Adrenal gland (tissue), 12 donors: ENCODE measurements around the gene SPRR4. TPM values are rescaled to one million over a fixed set of nuclear protein-coding genes. Genes with fewer than 3 reads are reported as not detected.

Experiments used
- DNase-seq, 7 donors: peaks; one replicate each; pipeline ENCODE4 v3.0.0-alpha.2; 2019 to 2020
- H3K27ac ChIP-seq, 5 donors: fragments of 200-600 bp; sonication (generic) in 4 of 5; 1 replicate in 3 of 5; 2 replicates in 2 of 5; pipeline versions ENCODE4 v1.5.1 to v1.8.0; 2016 to 2020; ENCODE audit warnings: mild to moderate bottlenecking in 1 of 5
- H3K27me3 ChIP-seq: fragments of 200-600 bp; 2 replicates; pipeline ENCODE4 v1.8.0; 2021
- H3K36me3 ChIP-seq, 2 donors: fragments of 200-600 bp; replicated peaks in 1 of 2; 1 replicate in 1 of 2; 2 replicates in 1 of 2; pipeline versions ENCODE4 v1.5.1 to v1.8.0; 2018 to 2022
- H3K4me1 ChIP-seq, 2 donors: fragments of 200-600 bp; replicated peaks in 1 of 2; 1 replicate in 1 of 2; 2 replicates in 1 of 2; pipeline versions ENCODE4 v1.5.1 to v1.8.0; 2018 to 2021
- H3K4me3 ChIP-seq, 4 donors: fragments of 200-600 bp; sonication (generic) in 3 of 4; one replicate each; pipeline ENCODE4 v1.5.1; 2016 to 2018
- H3K9me3 ChIP-seq, 3 donors: fragments of 200-600 bp; sonication (generic) in 1 of 3; replicated peaks in 1 of 3; 1 replicate in 2 of 3; 2 replicates in 1 of 3; pipeline versions ENCODE4 v1.5.1 to v1.8.0; 2016 to 2021
- CTCF ChIP-seq, 6 experiments: fragments of 450-650 bp in 4 of 6; fragments of 200-600 bp in 2 of 6; sonication (generic) in 1 of 6; IDR thresholded peaks; 1 replicate in 5 of 6; 2 replicates in 1 of 6; pipeline versions ENCODE4 v1.5.1 to v1.8.0; 2016 to 2021; ENCODE audit warnings: antibody characterized with exemption in 6 of 6, mild to moderate bottlenecking in 2 of 6, moderate library complexity in 1 of 6
- POLR2A ChIP-seq, 2 donors: fragments of 450-650 bp; IDR thresholded peaks; one replicate each; pipeline ENCODE4 v1.6.1; 2017; ENCODE audit warnings: antibody characterized with exemption in 2 of 2, mild to moderate bottlenecking in 2 of 2, moderate library complexity in 1 of 2
- WGBS, 4 donors: extraction: QIAGEN DNeasy Blood & Tissue Kit in 2 of 4; methylation state at CpG; one replicate each; pipeline versions ENCODE4 v1.1.5 to v1.1.7; 2013 to 2017; 5-methylcytosine and 5-hydroxymethylcytosine counted together
- intact Hi-C, 2 donors: fragments of 100-400 bp; cut with DNase I; formaldehyde crosslinking; loops; one replicate each; pipeline versions ENCODE4 v1.14.1 to v1.15.0; 2022 to 2023
- polyA plus RNA-seq, 3 donors: library from polyadenylated mRNA; stranded (reverse); fragments of 200-250 nt in 2 of 3; fragments of 350-450 nt in 1 of 3; fragmentation: Illumina TruSeq in 1 of 3; extraction: RNeasy Lipid Tissue Mini Kit (QIAGEN cat#74804) in 1 of 3; gene quantifications; one replicate each; pipeline ENCODE4 v1.2.3, GENCODE V29; 2013 to 2014
- total RNA-seq, 9 donors: library from RNA; depleted of rRNA in 4 of 9; stranded (reverse); fragments of >200 nt in 4 of 9; fragments of 120-200 nt in 1 of 9; fragmentation: NEBNext Ultra II Directional in 1 of 9; extraction: Animal tissue kit (Norgen Biotek cat#: 25700) in 1 of 9; gene quantifications; one replicate each; pipeline versions ENCODE4 v1.1.0 to v1.2.4, GENCODE V29; 2013 to 2023
- donor health status: healthy with polysubstance abuse.
- donor health status: Bipolar disorder and iron deficiency.
- donor health status: DM: yes; HTN: yes; CAD: no.
- donor health status: DM: no; HTN: no; CAD: no.
- donor health status: DM: no; HTN: no; CAD: no.
- donor health status: DM: yes; HTN: yes; CAD: no.

The SPRR4 gene
- total and polyA plus RNA-seq, 12 donors = not detected

GRCh38 chr1:152980676-152981075 lies 10.2 kb downstream of the SPRR4 start:
- TF ChIP-seq CTCF (IDR thresholded peaks at IDR 0.05) (no peak), POLR2A (IDR thresholded peaks at IDR 0.05) (no peak)
- H3K9me3 ChIP-seq = no peaks in the 10 kb centered on the region
- no peaks in the 10 kb centered on the region for H3K27me3 ChIP-seq
- H3K36me3 ChIP-seq = no peaks in the 10 kb centered on the region
- WGBS, 4 donors = 63 to 80% (median 71%) methylated on average over 1 of the region's 1 CpG
- intact Hi-C loops = no loop called here
- DNase-seq = no peak
- no peak overlapping the region for H3K27ac ChIP-seq
- no peaks in the 10 kb centered on the region for H3K4me1 ChIP-seq
- H3K4me3 ChIP-seq = no peak overlapping the region

GRCh38 chr1:152981146-152981871 lies 10.9 kb downstream of the SPRR4 start:
- Histone ChIP-seq H3K9me3 (no peaks in the 10 kb centered on the region), H3K4me1 (no peaks in the 10 kb centered on the region), H3K36me3 (no peaks in the 10 kb centered on the region), H3K27me3 (no peaks in the 10 kb centered on the region), H3K4me3 (no peak overlapping the region), H3K27ac (no peak overlapping the region)
- 79 to 91% (median 90%) methylated on average over 6 of the region's 6 CpGs for WGBS, 4 donors
- no peak for TF ChIP-seq POLR2A (IDR thresholded peaks at IDR 0.05)
- TF ChIP-seq CTCF (IDR thresholded peaks at IDR 0.05) = no peak
- DNase-seq = no peak
- intact Hi-C loops = no loop called here

GRCh38 chr1:152982076-152982475 lies 11.6 kb downstream of the SPRR4 start:
- no peak overlapping the region for H3K4me3 ChIP-seq
- WGBS, 4 donors = 71 to 91% (median 90%) methylated on average over 4 of the region's 4 CpGs
- intact Hi-C loops = no loop called here
- no peaks in the 10 kb centered on the region for H3K36me3 ChIP-seq
- DNase-seq = no peak
- TF ChIP-seq CTCF (IDR thresholded peaks at IDR 0.05) (no peak), POLR2A (IDR thresholded peaks at IDR 0.05) (no peak)
- H3K4me1 ChIP-seq = no peaks in the 10 kb centered on the region
- no peak overlapping the region for H3K27ac ChIP-seq
- no peaks in the 10 kb centered on the region for H3K27me3 ChIP-seq
- H3K9me3 ChIP-seq = no peaks in the 10 kb centered on the region

GRCh38 chr1:152983234-152983633 lies 12.8 kb downstream of the SPRR4 start:
- DNase-seq = no peak
- TF ChIP-seq POLR2A (IDR thresholded peaks at IDR 0.05) (no peak), CTCF (IDR thresholded peaks at IDR 0.05) (no peak)

More at GRCh38 chr1:152983234-152983633, 12.8 kb downstream of the SPRR4 start:
- no peaks in the 10 kb centered on the region for H3K36me3 ChIP-seq
- no peaks in the 10 kb centered on the region for H3K27me3 ChIP-seq
- no peak overlapping the region for H3K27ac ChIP-seq
- intact Hi-C loops = no loop called here
- no peak overlapping the region for H3K4me3 ChIP-seq
- H3K9me3 ChIP-seq = no peaks in the 10 kb centered on the region
- no peaks in the 10 kb centered on the region for H3K4me1 ChIP-seq
